Myocyte (in vitro differentiated cells): ENCODE measurements around the gene CBLB. TPM values are rescaled to one million over a fixed set of nuclear protein-coding genes. Genes with fewer than 3 reads are reported as not detected.

Experiments
- DNase-seq: peaks from one replicate; pipeline ENCODE4 v3.0.0-alpha.2; 2012; ENCODE audit warnings: low read depth
- polyA plus RNA-seq: library from polyadenylated mRNA; unstranded; fragments of >200 nt; gene quantifications from one replicate; pipeline ENCODE4 v1.2.1, GENCODE V29; 2012; ENCODE audit warnings: missing spikeins
- total RNA-seq: library from RNA; depleted of rRNA; stranded (reverse); fragments of >200 nt; gene quantifications from 2 replicates; pipeline ENCODE4 v1.2.3, GENCODE V29; 2014

Gene CBLB
- 36.0 and 54.6 TPM in 2 replicates for total RNA-seq
- 14.1 TPM for polyA plus RNA-seq

GRCh38 chr3:105868742-105869530 lies at the start of gene CBLB:
Gene CBLB (minus strand): TSS chr3:105869012. CDS start chr3:105867577, 1,435 bp downstream.
- DNase-seq: peak; percentile 98

- no peak for DNase-seq
These were observed 48.0 kb upstream of the CBLB start for GRCh38 chr3:105916767-105917166.

GRCh38 chr3:105915524-105915923 lies 46.7 kb upstream of the CBLB start:
- DNase-seq: no peak

- no peak for DNase-seq
These were observed 44.8 kb upstream of the CBLB start for GRCh38 chr3:105913616-105914015.

- DNase-seq: no peak
These were observed 44.1 kb upstream of the CBLB start for GRCh38 chr3:105912891-105913290.

GRCh38 chr3:105911496-105911895 lies 42.7 kb upstream of the CBLB start:
- no peak for DNase-seq

- DNase-seq: peak; percentile 21
These were observed 39.0 kb upstream of the CBLB start for GRCh38 chr3:105907777-105908176.

GRCh38 chr3:105906836-105907235 lies 38.0 kb upstream of the CBLB start:
- peak; percentile 74 for DNase-seq

GRCh38 chr3:105906345-105906744 lies 37.5 kb upstream of the CBLB start:
- no peak for DNase-seq

- DNase-seq: no peak
These were observed 36.5 kb upstream of the CBLB start for GRCh38 chr3:105905328-105905727.

- DNase-seq: peak; percentile 48
These were observed 36.0 kb upstream of the CBLB start for GRCh38 chr3:105904678-105905284.

GRCh38 chr3:105904251-105904650 lies 35.4 kb upstream of the CBLB start:
- DNase-seq: no peak

- DNase-seq: no peak
These were observed 30.7 kb upstream of the CBLB start for GRCh38 chr3:105899516-105899915.

- no peak for DNase-seq
These were observed 22.3 kb upstream of the CBLB start for GRCh38 chr3:105891101-105891500.

- DNase-seq: no peak
These were observed 20.1 kb upstream of the CBLB start for GRCh38 chr3:105888621-105889579.

- DNase-seq: no peak
These were observed 16.4 kb upstream of the CBLB start for GRCh38 chr3:105885256-105885655.

GRCh38 chr3:105883798-105884377 lies 15.1 kb upstream of the CBLB start:
- no peak for DNase-seq

- DNase-seq: no peak
These were observed 12.0 kb upstream of the CBLB start for GRCh38 chr3:105880681-105881290.

GRCh38 chr3:105878061-105878460 lies 9.2 kb upstream of the CBLB start:
- no peak for DNase-seq

GRCh38 chr3:105877336-105877910 lies 8.6 kb upstream of the CBLB start:
- no peak for DNase-seq
